ENCODE results near the gene GATM.
"Not testable (repeated sequence)": the region's sequence is repeated elsewhere in the genome, so short reads cannot be mapped to it uniquely, and the experiment has no call there.

Gene GATM

DNA sequence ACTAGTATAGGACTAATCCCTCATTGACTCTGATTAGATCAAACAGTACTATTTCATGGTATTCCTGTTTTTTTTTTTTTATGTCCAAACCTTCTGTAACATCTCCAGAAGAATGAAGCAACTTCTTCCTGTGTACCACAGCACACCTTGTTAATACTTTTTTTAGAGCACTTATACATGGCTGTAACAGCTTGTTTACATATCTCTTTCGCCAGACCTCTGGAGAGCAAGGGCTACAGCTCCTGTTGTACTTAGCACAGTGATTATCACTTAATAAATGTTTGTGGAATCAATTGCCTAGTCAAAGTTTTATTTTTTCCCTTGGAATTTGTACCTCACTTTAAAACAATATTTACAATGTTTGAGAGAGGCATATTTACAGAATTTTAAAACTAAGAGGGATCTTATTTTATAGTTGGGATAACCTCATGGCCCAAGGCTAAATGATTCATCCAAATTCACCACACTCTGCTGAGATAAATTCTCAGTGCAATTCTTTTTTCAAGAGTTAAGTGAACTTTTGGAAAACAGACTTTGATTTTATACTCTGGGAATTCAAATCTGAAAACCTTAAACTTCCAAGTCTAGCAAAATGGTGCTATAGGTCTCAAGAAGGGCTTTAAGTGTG is 9.2 kb upstream of the GATM start:
- DNase-seq = no peak

DNA sequence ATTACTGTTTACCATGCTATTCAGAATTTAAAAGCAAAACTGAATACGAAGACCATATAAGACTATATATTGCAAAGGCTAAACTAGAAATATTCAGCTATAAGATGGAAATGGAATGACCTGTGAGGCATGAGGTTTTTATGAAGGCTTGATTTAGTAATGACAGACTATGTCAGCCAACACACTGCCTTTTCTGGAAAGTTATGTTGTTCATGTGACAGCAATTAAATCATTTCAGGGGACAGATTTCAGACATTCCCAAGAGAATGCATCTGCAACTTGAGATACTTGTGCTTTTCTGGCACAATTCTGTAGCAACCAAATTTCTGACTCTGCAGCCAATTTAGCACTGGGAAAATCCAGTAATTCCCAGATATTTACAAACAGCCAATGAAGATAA is 8.6 kb upstream of the GATM start:
- no peak for DNase-seq

DNA sequence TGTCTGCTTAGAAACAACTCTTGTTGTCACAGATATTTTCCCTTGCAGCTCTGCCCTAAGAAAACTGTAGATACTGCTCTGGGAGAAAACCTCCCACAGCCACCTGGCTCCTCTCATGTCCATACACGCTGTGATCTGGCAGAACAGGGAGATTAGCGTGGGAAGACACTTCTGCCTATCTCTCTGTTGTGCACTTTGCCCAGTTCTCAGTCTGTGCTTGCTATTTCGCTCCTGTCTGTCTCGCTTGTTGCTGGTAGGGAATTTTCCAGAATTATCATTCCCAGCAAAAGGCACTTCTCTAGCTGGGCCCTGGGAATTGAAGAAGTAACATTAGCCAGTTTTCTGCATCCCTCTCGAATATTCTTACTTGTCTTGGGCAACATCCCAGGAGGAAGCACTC is 8.1 kb upstream of the GATM start:
- no peak for DNase-seq

DNA sequence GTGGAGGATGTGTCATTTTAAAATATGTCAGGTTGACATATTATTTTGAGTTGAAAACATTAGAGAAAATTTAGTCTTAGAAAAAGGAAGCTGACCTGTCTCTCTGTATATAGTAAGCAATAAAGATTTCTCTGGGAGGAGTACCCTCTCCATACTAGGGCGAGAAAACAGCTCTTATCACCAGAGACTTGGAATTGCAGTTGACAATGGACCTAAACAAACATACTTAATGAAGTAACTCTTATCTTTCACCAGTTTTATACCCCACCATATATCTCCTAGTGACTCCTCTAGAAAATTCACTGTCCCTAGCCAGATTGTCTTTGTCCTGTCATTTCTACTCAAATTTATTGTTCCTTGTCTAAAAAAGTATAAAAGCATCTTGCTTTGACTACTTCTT is 7.2 kb upstream of the GATM start:
- DNase-seq = no peak

DNA sequence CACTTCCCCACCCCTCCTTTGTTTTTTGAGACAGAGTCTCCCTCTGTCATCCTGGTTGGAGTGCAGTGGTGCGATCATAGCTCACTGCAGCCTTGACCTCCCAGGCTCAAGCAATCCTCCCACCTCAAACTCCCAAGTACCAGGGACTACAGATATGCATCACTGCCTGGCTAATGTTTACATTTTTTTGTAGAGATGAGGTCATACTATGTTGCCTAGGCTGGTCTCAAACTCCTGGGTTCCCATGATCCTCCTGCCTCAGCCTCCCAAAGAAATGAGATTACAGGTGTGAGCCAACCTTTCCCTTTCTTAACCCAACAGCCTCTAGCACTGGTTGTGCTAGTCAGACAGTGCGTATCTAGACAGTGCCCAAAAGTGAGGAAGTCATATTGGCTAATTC is 6.4 kb upstream of the GATM start:
- no peak for DNase-seq

DNA sequence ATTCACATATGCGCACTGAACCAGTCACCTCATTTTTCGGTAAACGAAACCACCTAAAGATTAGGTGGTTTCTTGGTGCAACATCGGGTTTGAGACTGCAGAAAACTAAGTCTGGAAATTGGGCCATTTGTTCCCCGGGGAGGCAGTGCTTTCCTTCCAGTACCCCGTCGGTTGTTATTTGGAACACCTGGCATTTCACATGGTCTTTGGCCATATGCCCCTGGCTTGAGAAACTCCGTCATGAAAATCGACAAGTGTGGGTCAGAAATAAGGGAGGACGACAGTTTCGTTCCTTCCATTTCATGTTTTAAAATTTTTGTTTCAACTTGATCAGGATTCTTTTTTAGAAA is 544 bp upstream of the GATM start:
- no peak for DNase-seq

DNA sequence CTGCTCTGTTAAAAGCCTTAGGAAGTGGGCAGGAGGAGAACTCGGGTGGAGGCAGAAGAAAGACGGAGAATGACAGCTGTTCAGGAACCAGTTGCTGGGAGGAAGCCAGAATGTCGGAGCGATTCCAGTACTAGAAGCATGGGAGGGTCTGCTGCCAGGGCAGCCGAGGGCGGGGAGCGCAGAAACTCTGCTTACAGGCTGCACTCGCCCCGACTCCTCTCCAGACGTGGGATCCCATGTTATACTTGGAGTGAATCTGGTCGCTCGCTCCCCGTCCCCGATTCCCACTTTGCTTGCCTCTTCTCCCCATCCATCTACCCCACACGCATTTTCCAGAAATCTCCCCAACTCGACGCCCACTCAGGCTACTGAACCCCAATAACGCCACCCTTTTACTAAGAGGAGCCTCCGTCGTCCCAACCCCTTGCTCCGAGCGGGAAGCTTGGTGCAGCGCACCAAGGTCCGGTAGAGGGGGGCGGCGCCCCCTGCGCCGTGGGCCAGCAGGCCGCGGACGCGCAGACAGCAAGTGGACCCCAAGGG is 665 bp downstream of the GATM start:
- DNase-seq = no peak

DNA sequence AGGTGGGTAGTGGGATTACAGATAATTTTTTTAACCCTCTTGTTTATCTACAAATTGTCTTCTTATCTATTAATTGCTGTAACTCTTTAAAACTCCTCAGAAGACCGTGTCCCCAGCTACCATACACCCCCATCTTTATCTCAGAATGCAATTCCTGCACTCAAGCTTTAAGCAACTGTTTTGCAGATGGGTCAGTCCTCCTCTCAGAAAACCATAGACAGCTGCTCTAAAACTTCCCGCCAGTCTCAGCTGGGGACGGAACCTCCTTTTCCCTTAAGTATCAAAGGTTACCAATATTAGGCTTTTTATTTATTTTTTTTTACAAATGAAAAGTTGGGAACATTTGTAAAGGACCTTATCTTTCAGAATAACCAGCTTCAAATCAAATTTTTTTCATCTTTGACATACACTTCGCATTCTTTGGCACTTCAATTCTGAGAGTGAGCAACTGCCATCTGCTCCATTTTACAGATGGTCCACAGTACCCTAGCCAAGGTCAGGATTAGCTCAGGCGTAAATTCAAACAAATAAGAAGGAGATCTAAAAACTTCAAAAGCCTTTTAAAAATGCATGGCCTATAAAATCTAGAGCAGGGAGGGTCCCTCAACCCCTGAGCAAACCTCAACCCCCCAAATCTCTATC is 1.3 kb downstream of the GATM start:
- no peak for DNase-seq

DNA sequence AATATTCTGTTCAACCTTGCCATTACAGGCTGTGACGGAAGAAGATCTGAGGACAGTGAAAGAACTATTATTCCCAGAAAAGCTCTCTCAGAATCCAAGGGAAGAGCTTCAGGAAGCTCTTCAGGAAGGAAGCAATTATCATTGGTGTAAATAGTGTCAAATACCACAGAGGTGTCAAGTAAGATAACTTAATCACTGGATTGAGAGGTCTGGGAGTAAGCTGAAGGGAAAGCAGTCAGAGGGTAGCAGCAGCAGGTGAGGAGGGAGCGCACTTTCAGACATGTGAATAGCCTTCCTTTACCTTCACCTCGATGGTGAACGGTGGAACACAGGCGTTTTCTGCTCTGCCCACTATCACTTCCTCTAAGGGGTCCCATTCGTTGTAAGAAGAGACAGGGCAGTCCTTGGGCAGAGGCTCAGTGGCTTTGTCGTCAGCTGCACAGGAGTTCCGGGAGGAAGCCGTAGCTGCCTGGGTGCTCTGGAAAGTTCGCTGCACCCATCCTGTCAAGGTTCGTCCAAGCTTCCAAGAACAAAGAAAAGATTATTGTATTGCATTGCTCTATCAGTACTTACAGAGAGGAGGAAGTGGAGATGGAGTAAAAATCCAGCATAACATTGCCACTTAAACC is 1.9 kb downstream of the GATM start:
- DNase-seq = no peak

DNA sequence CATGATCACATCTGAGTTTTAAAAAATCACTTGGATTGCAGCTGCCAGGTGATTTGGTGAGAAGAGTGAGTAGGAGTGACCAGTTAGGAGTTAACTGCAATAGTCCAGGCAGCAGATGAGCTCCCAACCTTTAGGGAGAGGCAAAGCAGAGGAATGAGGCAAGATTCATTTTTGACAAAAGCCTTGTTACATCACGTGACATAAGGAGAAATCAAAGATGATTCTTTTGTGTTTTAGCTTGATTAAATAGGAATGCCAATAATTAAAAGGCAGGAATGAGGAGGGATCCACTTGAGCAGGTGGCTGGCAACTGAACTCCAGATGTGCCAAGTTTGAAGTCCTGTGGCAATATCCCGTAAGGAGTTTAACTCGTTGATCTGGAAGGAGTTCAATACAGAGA is 2.5 kb downstream of the GATM start:
- no peak for DNase-seq

DNA sequence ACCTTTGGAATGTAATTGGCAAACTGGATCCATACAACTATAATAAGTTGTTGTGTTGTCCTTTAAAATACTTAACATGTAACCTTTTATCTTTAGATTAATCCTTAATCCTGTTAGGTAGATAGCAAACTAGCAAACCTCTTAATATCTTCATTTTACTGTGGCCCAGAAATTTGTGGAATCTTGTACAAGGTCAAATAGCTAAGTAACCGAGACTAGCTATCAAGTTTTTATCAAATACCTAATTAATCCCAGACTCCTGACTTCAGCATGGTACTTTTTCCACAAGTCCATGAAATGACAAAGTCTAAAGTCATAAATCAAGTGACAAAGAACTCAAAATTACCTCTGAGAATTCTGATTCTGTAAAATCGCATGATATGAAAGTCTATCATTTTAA is 4.4 kb downstream of the GATM start:
- DNase-seq = no peak

DNA sequence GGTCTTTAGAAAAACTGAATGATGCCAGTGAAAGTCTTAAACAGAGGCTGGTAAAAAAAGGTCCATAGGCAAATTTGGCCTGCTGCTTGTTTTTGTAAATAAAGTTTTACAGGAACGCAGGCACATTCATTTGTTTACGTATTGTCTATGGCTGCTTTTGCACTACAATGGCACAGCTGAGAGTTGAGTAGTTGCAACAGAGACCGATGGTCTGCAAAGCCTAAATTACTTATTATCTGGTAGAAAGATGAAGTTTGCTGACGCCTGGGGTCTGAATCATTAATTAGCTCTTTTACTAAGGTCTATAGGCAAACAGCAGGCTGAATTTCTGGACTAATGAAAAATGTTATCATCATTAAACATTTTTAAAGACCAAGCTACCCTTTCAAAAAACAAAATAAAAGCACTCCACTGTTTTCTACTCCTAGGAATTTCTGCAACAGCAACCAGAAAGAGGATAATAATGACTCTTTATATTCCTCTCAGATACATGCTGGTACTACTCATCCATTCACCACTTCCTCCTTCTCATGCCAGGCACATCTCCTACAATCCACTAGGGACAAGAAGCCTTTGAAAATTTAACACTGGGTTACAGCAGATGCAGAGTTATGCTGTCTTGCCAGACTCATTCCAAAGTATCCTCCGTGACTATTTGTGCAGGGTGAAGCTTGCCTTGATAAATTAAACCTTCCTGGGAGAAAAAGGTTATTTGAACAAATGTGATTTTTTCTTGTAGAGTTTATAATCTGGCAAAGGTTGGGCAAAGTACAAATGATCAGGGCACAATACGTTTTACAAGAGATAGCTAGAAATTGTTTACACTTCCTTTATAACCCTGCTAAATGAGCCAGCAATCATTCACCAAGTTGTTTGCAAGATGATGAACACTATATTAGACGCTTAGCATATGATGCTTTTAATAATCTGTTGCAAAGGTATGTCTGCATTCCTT is 6.0 kb downstream of the GATM start:
- no peak for DNase-seq

DNA sequence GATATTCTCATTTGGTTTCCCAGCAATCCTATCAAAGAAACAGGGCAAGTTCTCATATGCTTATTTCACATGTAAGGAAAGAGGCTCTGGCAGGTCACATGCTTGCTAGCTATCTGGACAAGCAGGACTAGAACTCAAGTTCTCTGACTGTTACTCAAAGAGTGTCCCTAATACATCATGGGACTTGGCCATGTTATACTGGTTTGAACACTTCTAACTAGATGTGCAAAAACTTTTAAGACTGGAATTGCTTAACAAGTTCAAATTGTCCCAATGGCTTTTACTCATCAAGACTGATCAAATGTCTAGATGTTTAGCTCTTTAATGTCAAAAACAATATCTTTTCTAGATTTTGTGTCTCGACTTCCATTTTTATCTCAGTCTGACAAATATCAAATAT is 6.8 kb downstream of the GATM start:
- no peak for DNase-seq

DNA sequence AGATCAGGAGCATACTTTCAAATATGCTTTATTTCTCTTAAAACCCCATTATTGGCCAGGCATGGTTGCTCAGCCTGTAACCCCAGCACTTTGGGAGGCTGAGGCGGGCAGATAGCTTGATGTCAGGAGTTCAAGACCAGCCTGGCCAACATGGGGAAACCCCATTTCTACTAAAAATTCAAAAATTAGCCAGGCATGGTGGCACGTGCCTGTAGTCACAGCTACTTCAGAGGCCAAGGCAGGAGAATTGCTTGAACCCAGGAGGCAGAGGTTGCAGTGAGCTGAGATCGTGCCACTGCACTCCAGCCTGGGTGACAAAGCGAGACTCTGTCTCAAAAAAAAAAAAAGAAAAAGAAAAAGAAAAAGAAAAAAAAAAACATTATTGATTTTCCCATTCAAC is 8.3 kb downstream of the GATM start:
- not testable (repeated sequence) for DNase-seq

DNA sequence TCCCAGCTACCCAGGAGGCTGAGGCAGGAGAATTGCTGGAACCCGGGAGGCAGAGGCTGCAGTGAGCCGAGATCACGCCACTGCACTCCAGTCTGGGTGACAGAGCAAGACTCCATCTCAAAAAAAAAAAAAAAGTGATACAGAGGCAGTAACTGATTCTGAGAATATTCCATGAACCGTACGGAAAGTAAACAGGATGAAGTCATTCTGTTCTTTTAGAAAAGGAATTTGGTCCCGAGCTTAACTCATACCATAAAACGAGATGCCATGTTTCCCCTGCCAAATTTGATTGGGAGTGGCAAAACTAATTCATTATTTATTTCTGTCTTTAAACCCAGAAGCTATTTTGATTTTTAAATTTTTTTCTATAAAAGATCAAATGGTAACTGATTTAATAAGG is 11.1 kb downstream of the GATM start:
- DNase-seq = not testable (repeated sequence)

DNA sequence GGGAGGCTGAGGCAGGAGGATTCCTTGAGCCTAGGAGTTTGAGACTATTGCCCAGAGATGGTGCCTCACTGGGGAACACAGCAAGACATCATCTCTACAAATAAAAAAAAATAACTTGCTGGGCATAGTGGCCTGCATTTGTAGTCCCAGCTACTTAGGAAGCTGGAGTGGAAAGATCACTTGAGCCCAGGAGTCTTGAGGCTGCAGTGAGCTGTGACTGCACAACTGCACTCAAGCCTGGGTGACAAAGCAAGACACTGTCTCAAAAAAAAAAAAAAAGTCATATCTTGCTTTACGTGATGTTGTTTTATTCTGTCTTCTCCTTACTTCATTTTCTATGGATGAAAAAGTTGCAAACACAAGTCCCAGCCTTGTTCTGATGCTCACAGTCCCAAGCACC is 14.1 kb downstream of the GATM start:
- no peak for DNase-seq

DNA sequence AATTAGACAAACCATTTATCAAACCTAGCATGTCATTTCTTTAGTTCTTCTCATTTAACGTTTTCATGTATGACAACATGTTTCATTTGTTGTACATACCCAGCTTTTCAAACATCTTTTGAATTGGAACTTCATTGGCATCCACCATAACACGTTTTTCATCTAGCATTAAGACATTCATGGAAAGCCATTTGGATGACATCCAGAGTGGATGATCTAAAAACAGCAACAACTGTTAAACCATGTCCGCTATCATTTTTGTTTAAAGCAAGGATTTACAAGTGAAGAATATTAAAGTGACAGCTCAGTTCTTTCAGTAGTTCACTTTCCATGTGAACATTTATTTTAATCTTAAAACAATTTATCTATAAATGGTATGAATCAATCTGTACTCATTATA is 14.5 kb downstream of the GATM start:
- DNase-seq = no peak

DNA sequence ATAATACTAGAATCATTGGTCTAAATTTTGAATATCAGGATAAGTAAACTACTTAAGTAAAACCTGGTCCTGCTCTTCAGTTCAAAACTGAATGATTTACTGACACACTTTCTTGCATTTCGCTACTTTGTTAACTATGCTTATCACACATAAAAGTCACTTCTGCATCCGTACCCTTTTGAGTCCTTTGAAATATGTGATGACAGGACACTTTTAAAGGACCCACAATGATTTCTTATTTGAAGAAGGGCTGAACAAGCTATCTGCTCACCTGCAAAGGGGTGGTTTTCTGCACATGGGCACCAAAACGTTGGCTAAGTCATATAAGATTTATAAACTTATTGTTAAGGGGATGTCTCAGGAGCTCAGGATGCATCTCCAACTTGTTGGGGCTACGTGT is 15.0 kb downstream of the GATM start:
- no peak for DNase-seq

DNA sequence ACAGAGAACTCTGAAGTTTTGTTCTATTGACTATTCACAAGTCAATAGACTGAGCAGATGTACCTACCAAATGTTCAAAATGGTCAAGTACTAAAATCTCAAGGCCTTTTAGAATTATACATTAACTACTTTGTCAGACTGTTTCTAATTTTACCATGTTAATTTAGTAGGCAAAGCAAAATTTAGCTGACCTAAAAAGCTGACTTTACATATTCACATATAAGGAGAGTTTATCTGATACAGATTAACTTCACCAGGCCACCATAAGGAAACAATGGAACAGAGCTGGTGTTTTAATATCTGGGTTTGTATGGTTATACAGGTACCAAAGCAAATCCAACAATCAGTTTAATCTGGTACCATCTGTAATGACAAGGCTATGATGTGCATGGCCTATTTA is 15.9 kb downstream of the GATM start:
- DNase-seq = no peak

DNA sequence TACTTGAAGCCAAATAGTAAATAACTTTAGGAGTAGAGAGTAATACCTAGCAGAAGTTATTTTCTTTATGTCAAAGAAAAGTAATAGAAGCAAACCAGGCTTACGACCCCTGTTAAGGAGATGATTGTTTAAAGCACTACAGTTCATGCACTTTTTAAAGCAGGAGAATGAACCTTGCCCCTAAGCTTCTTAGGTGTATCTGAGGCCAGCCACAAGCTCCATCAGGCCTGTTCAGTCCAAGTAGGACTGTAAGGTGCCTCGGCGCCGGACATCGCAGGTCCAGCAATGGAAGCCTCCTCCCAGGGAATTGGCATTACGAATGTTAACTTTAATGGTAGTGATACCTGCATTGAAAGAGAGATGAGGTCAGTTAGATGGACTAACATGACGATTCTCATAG is 16.5 kb downstream of the GATM start:
- no peak for DNase-seq

DNA sequence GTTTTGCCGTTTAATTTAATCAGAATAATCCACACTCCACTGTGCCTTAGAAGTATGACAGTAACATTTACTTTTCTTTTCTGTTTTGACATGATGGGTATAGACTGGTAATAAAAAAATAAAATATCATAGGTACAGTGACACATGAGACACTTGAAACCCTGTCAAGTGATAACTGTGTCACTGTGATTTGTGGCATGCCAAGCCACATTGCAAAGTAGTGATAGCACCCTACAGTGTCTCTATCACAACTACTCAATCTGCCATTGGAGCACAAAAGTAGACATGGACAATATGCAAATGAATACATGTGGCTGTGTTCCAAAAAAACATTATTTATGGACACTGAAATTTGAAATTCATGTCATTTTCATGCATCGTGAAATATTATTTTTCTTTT is 22.5 kb downstream of the GATM start:
- no peak for DNase-seq

DNA sequence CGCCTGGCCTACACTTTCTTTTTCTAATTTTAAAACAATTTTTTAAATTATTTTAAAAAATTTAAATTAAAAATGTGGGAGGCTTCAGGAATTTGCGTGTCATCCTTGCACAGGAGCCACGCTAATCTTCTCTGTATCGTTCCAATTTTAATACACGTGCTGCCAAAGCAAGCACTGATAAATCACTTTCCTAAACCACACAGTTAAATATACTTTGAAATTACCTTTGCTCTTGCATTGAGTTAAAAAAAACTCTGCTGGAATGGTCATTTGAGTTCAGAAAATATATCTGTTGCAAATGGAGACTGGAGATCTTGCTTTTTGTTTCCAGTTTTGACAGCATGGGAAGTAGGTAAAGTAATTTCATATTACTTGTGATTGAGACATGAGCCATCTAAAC is 23.6 kb downstream of the GATM start:
- no peak for DNase-seq

DNA sequence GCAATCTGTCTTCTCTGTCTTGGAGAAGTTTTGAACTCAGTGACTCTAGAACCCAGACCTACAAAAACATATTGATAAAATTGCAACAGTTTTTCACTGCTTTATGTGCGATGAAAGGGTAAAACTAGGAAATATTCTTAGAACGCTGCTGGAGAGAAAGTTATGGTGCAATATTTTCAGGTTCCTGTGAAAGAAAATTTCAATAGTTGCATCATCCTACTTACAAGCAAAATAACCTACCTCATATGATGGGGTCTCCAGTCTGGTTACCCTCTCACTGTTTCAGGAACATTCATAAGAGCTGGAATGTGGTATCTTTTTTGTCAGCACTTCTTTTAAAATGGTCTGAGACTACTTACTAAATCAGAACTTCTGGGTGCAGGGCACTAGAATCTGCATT is 27.1 kb downstream of the GATM start:
- DNase-seq = no peak

DNA sequence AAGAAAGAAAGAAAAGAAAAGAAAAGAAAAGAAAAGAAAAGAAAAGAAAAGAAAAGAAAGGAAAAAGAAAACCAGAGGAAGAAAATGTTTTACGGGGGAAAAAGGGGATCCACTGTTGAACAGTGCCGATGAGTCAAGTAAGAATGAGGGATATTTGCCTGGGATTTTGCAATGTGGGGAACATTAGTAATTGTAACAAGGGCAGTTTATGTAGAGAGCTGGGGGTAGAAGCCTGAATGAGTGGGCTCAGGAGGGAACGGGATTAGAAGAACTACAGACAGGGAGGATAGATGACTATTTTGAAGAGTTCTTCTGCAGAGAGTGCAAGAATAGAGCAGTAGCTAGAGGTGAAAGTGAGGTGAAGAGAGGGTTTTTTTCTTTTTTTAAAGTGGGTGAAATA is 28.7 kb downstream of the GATM start:
- no peak for DNase-seq
